HCT116 (cell line): Measurements from ENCODE around the gene FAM163B. TPM values are rescaled to one million over a fixed set of nuclear protein-coding genes. Genes with fewer than 3 reads are reported as not detected.

Experiments
- ATAC-seq: fragments of 200-7000 bp; cut with Tn5 transposase; 2 replicates; pipeline ENCODE4 v1.9.1; 2020; ENCODE audit warnings: mild to moderate bottlenecking, moderate library complexity
- BruUV-seq: library from RNA; stranded (reverse); fragments of 400-500 nt; replicated peaks from 2 replicates; lab custom pipeline; 2021; lab: Mats Ljungman, UMichigan
- CTCF ChIA-PET: fragments of 300-600 bp; sonication (Branson Sonifier 250); formaldehyde crosslinking; loops from one replicate; lab custom pipeline; 2021; ENCODE audit warnings: antibody characterized with exemption; lab: Charles Lee
- POLR2A ChIA-PET: fragments of 300-600, 350-600 bp; sonication (Branson Sonifier 250); formaldehyde crosslinking; loops from one replicate; lab custom pipeline; 2021; ENCODE audit warnings: antibody characterized with exemption; lab: Charles Lee
- RAD21 ChIA-PET, 2 experiments: fragments of 300-600 bp; sonication (Branson Sonifier 250); formaldehyde crosslinking; loops; one replicate each; lab custom pipeline; 2023; ENCODE audit warnings: low total read pairs in 2 of 2; ENCODE audit not compliant: uncharacterized antibody in 2 of 2, unreplicated experiment in 2 of 2, low non-redundant PET in 1 of 2; lab: Charles Lee
- DNase-seq: peaks from one replicate; pipeline ENCODE4 v3.0.0-alpha.2; 2010; ENCODE audit warnings: low read depth, low spot score
- H2AFZ ChIP-seq: fragments of 200-600 bp; shearing (Covaris generic), sonication (generic); 2 replicates; pipeline ENCODE4 v1.6.1; 2017; ENCODE audit warnings: low read depth, mixed run types, mixed read lengths, antibody characterized with exemption, low read length; ENCODE audit not compliant: poor library complexity, severe bottlenecking
- H3K27ac ChIP-seq: 2 replicates; pipeline ENCODE4 v1.5.1; 2012; ENCODE audit warnings: low read depth, low read length
- H3K27me3 ChIP-seq: fragments of 200-600 bp; sonication (generic); 2 replicates; pipeline ENCODE4 v1.6.1; 2016; ENCODE audit warnings: mixed run types, low read length, mixed read lengths; ENCODE audit not compliant: insufficient read depth
- H3K36me3 ChIP-seq, 2 experiments: fragments of 200-500 bp in 1 of 2; fragments of 200-600 bp in 1 of 2; sonication (Bioruptor generic) in 1 of 2; sonication (generic) in 1 of 2; 2 replicates each; pipeline versions ENCODE4 v1.5.1 to v1.6.1; 2014 to 2016; ENCODE audit warnings: low read length in 2 of 2, inconsistent platforms in 1 of 2, mixed read lengths in 1 of 2, mixed run types in 1 of 2; ENCODE audit not compliant: insufficient read depth in 2 of 2, control insufficient read depth in 1 of 2
- H3K4me1 ChIP-seq, 2 experiments: fragments of 200-600 bp in 1 of 2; sonication (generic) in 1 of 2; 2 replicates each; pipeline versions ENCODE4 v1.5.1 to v1.6.1; 2012 to 2017; ENCODE audit warnings: low read length in 2 of 2, inconsistent platforms in 1 of 2, mild to moderate bottlenecking in 1 of 2, mixed read lengths in 1 of 2, mixed run types in 1 of 2, moderate library complexity in 1 of 2; ENCODE audit not compliant: insufficient read depth in 2 of 2, control insufficient read depth in 1 of 2
- H3K4me2 ChIP-seq: fragments of 200-600 bp; sonication (generic); 2 replicates; pipeline ENCODE4 v1.6.1; 2017; ENCODE audit warnings: mixed run types, low read length, mixed read lengths
- H3K4me3 ChIP-seq, 2 experiments: fragments of 200-600 bp in 1 of 2; sonication (generic) in 1 of 2; replicated peaks in 1 of 2; 2 replicates each; pipeline ENCODE4 v1.5.1; 2011 to 2016; ENCODE audit warnings: low read length in 2 of 2, control low read depth in 1 of 2, low read depth in 1 of 2, mild to moderate bottlenecking in 1 of 2, mixed read lengths in 1 of 2, mixed run types in 1 of 2
- H3K79me2 ChIP-seq: fragments of 200-600 bp; sonication (generic); 2 replicates; pipeline ENCODE4 v1.6.1; 2017; ENCODE audit warnings: mild to moderate bottlenecking, mixed run types, low read length, moderate library complexity, mixed read lengths; ENCODE audit not compliant: insufficient read depth
- H3K9ac ChIP-seq: fragments of 200-600 bp; sonication (generic); 2 replicates; pipeline ENCODE4 v1.6.1; 2016; ENCODE audit warnings: low read length, mixed read lengths
- H3K9me2 ChIP-seq: fragments of 200-600 bp; sonication (generic), shearing (Covaris generic); 2 replicates; pipeline ENCODE4 v1.6.1; 2017; ENCODE audit warnings: mixed run types, mild to moderate bottlenecking, moderate library complexity; ENCODE audit not compliant: insufficient read depth
- H3K9me3 ChIP-seq, 2 experiments: fragments of 200-500 bp in 1 of 2; fragments of 200-600 bp in 1 of 2; sonication (Bioruptor generic) in 1 of 2; sonication (generic) in 1 of 2; 2 replicates each; pipeline ENCODE4 v1.6.1; 2014 to 2017; ENCODE audit warnings: low read length in 2 of 2, mixed read lengths in 2 of 2, inconsistent platforms in 1 of 2, low read depth in 1 of 2, mild to moderate bottlenecking in 1 of 2, mixed run types in 1 of 2, moderate library complexity in 1 of 2; ENCODE audit not compliant: control insufficient read depth in 1 of 2, insufficient read depth in 1 of 2
- H4K20me1 ChIP-seq: fragments of 200-600 bp; sonication (generic), shearing (Covaris generic); 2 replicates; pipeline ENCODE4 v1.6.1; 2017; ENCODE audit warnings: mixed run types, mild to moderate bottlenecking, moderate library complexity; ENCODE audit not compliant: insufficient read depth
- CBX3 ChIP-seq: IDR thresholded peaks from 2 replicates; pipeline ENCODE4 v1.6.1; 2012; ENCODE audit warnings: low read depth
- JUND ChIP-seq: IDR thresholded peaks from 2 replicates; pipeline ENCODE4 v1.6.1; 2012
- MAX ChIP-seq: IDR thresholded peaks from 2 replicates; pipeline ENCODE4 v1.6.1; 2012
- POLR2A ChIP-seq: IDR thresholded peaks from 2 replicates; pipeline ENCODE4 v1.7.0; 2011; ENCODE audit warnings: borderline replicate concordance; ENCODE audit not compliant: insufficient read depth, insufficient read length; ENCODE audit errors: extremely low read depth
- RAD21 ChIP-seq: IDR thresholded peaks from 2 replicates; pipeline ENCODE4 v1.6.1; 2012; ENCODE audit warnings: low read depth, mild to moderate bottlenecking
- REST ChIP-seq: IDR thresholded peaks from 2 replicates; pipeline ENCODE4 v1.6.1; 2012; ENCODE audit warnings: low read depth
- intact Hi-C: fragments of 100-400 bp; cut with micrococcal nuclease; formaldehyde crosslinking; loops from 2 replicates; pipeline ENCODE4 v1.10.0; 2022
- total RNA-seq: library from RNA; stranded (reverse); gene quantifications from one replicate; pipeline ENCODE4 v1.2.1, GENCODE V29; 2021; ENCODE audit not compliant: unreplicated experiment

FAM163B gene
- total RNA-seq, 1 experiment from 2014 or later, result not detected

GRCh38 chr9:133597316-133597957, 11.8 kb downstream of the FAM163B start:
- CTCF ChIA-PET, result no interaction called here

GRCh38 chr9:133595910-133596309, 13.3 kb downstream of the FAM163B start:
- no peak overlapping the region for H3K4me3 ChIP-seq
- no peak overlapping the region for H3K27ac ChIP-seq
- no peak for ATAC-seq
- no peaks in the 10 kb centered on the region for H4K20me1 ChIP-seq
- intact Hi-C loops, result no loop called here
- no peaks in the 10 kb centered on the region for H3K79me2 ChIP-seq
- no peak overlapping the region for H3K4me2 ChIP-seq
- peaks cover 7 to 10% of the 10 kb centered on the region in 2 experiments; a peak in 2 of 4 replicates for H3K9me3 ChIP-seq
- no TSS peak for BruUV-seq
- CTCF ChIA-PET, result no interaction called here
- TF ChIP-seq MAX (no peak), JUND (no peak), RAD21 (no peak), REST (no peak)
- TF ChIP-seq, all 23 proteins: peak for 0
- POLR2A ChIA-PET, result no interaction called here
- no peaks in the 10 kb centered on the region for H3K9me2 ChIP-seq
- H3K36me3 ChIP-seq, result no peaks in the 10 kb centered on the region
- no peaks in the 10 kb centered on the region for H3K27me3 ChIP-seq
- no peak for DNase-seq
- no peak overlapping the region for H2AFZ ChIP-seq
- no peak overlapping the region for H3K9ac ChIP-seq
- peaks cover 3 to 12% of the 10 kb centered on the region in 2 experiments for H3K4me1 ChIP-seq
- RAD21 ChIA-PET, result no interaction called here

More at GRCh38 chr9:133597316-133597957, 11.8 kb downstream of the FAM163B start:
- Histone ChIP-seq H3K4me1 (peaks cover 0 to 1% of the 10 kb centered on the region in 2 experiments; a peak in 2 of 4 replicates), H3K4me3 (no peak overlapping the region), H3K9me3 (peaks cover 7 to 10% of the 10 kb centered on the region in 2 experiments; a peak in 2 of 4 replicates), H3K4me2 (no peak overlapping the region), H3K27me3 (no peaks in the 10 kb centered on the region), H3K9ac (no peak overlapping the region), H3K36me3 (no peaks in the 10 kb centered on the region), H4K20me1 (no peaks in the 10 kb centered on the region), H3K9me2 (no peaks in the 10 kb centered on the region), H3K27ac (no peak overlapping the region), H2AFZ (no peak overlapping the region), H3K79me2 (no peaks in the 10 kb centered on the region)
- intact Hi-C loops, result no loop called here
- peak; percentile 28 for DNase-seq
- POLR2A ChIA-PET, result no interaction called here
- TF ChIP-seq MAX (no peak), CBX3 (peak; percentile 97), POLR2A (no peak)
- BruUV-seq, result no TSS peak
- RAD21 ChIA-PET, result no interaction called here
- no peak for ATAC-seq
